H1 (cell line): ENCODE measurements around the gene PLXNB3. TPM values are rescaled to one million over a fixed set of nuclear protein-coding genes. Genes with fewer than 3 reads are reported as not detected.

Experiments
- CTCF ChIA-PET: fragments of 300-600 bp; sonication (Branson Sonifier 250); formaldehyde crosslinking; loops from one replicate; lab custom pipeline; 2021; ENCODE audit not compliant: partially characterized antibody; lab: Charles Lee
- POLR2A ChIA-PET: fragments of 300-600 bp; sonication (Branson Sonifier 250); formaldehyde crosslinking; loops from one replicate; lab custom pipeline; 2021; ENCODE audit warnings: inconsistent platforms; ENCODE audit not compliant: partially characterized antibody; lab: Charles Lee
- DNase-seq, 2 experiments: peaks; one replicate each; pipeline versions ENCODE4 v3.0.0 to v3.0.0-alpha.2; 2010 to 2022; ENCODE audit warnings: low spot score in 2 of 2, low read depth in 1 of 2, mixed read lengths in 1 of 2
- FAIRE-seq: peaks from 2 replicates; lab custom pipeline; 2011; peaks lifted over from hg19 to GRCh38; lab: Jason Lieb, UNC
- H2AFZ ChIP-seq: 2 replicates; pipeline ENCODE4 v1.8.1; 2012; ENCODE audit warnings: low read length, inconsistent platforms
- H2AK5ac ChIP-seq: 2 replicates; pipeline ENCODE4 v1.6.1; 2013; ENCODE audit warnings: low read depth, low read length
- H2BK120ac ChIP-seq: replicated peaks from 2 replicates; pipeline ENCODE3; 2013; ENCODE audit warnings: low read depth, low read length, inconsistent platforms
- H2BK12ac ChIP-seq: 2 replicates; pipeline ENCODE4 v1.6.1; 2013; ENCODE audit warnings: low read depth, low read length
- H2BK15ac ChIP-seq: 2 replicates; pipeline ENCODE4 v1.6.1; 2013; ENCODE audit warnings: low read length
- H2BK20ac ChIP-seq: 2 replicates; pipeline ENCODE4 v1.6.1; 2013; ENCODE audit warnings: low read length
- H2BK5ac ChIP-seq: 2 replicates; pipeline ENCODE4 v1.6.1; 2013; ENCODE audit warnings: low read depth, low read length
- H3K14ac ChIP-seq: 2 replicates; pipeline ENCODE4 v1.6.1; 2013; ENCODE audit warnings: inconsistent platforms; ENCODE audit not compliant: insufficient read length
- H3K18ac ChIP-seq: 2 replicates; pipeline ENCODE4 v1.6.1; 2013; ENCODE audit warnings: low read length; ENCODE audit errors: extremely low read depth
- H3K23ac ChIP-seq: 2 replicates; pipeline ENCODE4 v1.6.1; 2013; ENCODE audit warnings: inconsistent platforms; ENCODE audit not compliant: insufficient read length
- H3K23me2 ChIP-seq: 2 replicates; pipeline ENCODE4 v1.6.1; 2013; ENCODE audit warnings: low read depth, low read length
- H3K27ac ChIP-seq: 2 replicates; pipeline ENCODE4 v1.6.1; 2011; ENCODE audit warnings: low read depth, low read length, inconsistent platforms
- H3K27me3 ChIP-seq, 4 experiments: replicated peaks in 1 of 4; 1 replicate in 1 of 4; 2 replicates in 3 of 4; pipeline versions ENCODE4 v1.6.1 to v1.8.1; 2011 to 2013; ENCODE audit warnings: low read length in 3 of 4, mild to moderate bottlenecking in 3 of 4, inconsistent platforms in 2 of 4, mixed read lengths in 2 of 4, moderate library complexity in 1 of 4; ENCODE audit not compliant: control insufficient read depth in 3 of 4, insufficient read depth in 3 of 4; ENCODE audit errors: extremely low read depth in 1 of 4
- H3K36me3 ChIP-seq, 4 experiments: 2 replicates each; pipeline versions ENCODE4 v1.6.1 to v1.8.1; 2011 to 2013; ENCODE audit warnings: mild to moderate bottlenecking in 4 of 4, low read length in 3 of 4, moderate library complexity in 2 of 4, control low read depth in 1 of 4, inconsistent platforms in 1 of 4; ENCODE audit not compliant: insufficient read depth in 4 of 4, control insufficient read depth in 2 of 4
- H3K4ac ChIP-seq: replicated peaks from 2 replicates; pipeline ENCODE3; 2013; ENCODE audit warnings: low read length, low read depth, mixed read lengths, inconsistent platforms; ENCODE audit not compliant: insufficient read length
- H3K4me1 ChIP-seq, 4 experiments: replicated peaks in 1 of 4; 1 replicate in 1 of 4; 2 replicates in 3 of 4; pipeline versions ENCODE4 v1.6.1 to v1.8.1; 2011 to 2013; ENCODE audit warnings: low read length in 3 of 4, inconsistent platforms in 2 of 4, mixed read lengths in 1 of 4; ENCODE audit not compliant: insufficient read depth in 4 of 4, control insufficient read depth in 3 of 4
- H3K4me2 ChIP-seq, 2 experiments: 2 replicates each; pipeline versions ENCODE4 v1.6.1 to v1.8.1; 2011 to 2013; ENCODE audit warnings: low read depth in 2 of 2, low read length in 2 of 2, control low read depth in 1 of 2, inconsistent platforms in 1 of 2, mild to moderate bottlenecking in 1 of 2; ENCODE audit not compliant: insufficient read depth in 1 of 2
- H3K4me3 ChIP-seq, 4 experiments: fragments of 200-600, 300-600 bp in 1 of 4; sonication (generic), shearing (Covaris generic), sonication (Bioruptor Twin) in 1 of 4; 2 replicates each; pipeline versions ENCODE4 v1.5.1 to v1.8.1; 2011 to 2016; ENCODE audit warnings: low read length in 4 of 4, low read depth in 3 of 4, control low read depth in 2 of 4, inconsistent platforms in 2 of 4, mild to moderate bottlenecking in 2 of 4, mixed read lengths in 1 of 4, moderate library complexity in 1 of 4; ENCODE audit not compliant: insufficient read depth in 2 of 4; ENCODE audit errors: extremely low read depth in 1 of 4
- H3K56ac ChIP-seq: replicated peaks from 2 replicates; pipeline ENCODE3; 2013; ENCODE audit warnings: low read depth, mild to moderate bottlenecking, mixed read lengths, low read length, inconsistent platforms; ENCODE audit not compliant: insufficient read length
- H3K79me1 ChIP-seq: 2 replicates; pipeline ENCODE4 v1.6.1; 2013; ENCODE audit warnings: low read depth, low read length, control low read depth
- H3K79me2 ChIP-seq, 2 experiments: 2 replicates each; pipeline versions ENCODE4 v1.6.1 to v1.8.1; 2012 to 2013; ENCODE audit warnings: low read length in 2 of 2, mild to moderate bottlenecking in 2 of 2, inconsistent platforms in 1 of 2; ENCODE audit not compliant: insufficient read depth in 2 of 2, control insufficient read depth in 1 of 2
- H3K9ac ChIP-seq, 4 experiments: replicated peaks in 1 of 4; 1 replicate in 1 of 4; 2 replicates in 3 of 4; pipeline versions ENCODE4 v1.6.1 to v1.8.1; 2011 to 2013; ENCODE audit warnings: low read depth in 3 of 4, low read length in 3 of 4, control low read depth in 2 of 4, mild to moderate bottlenecking in 2 of 4, moderate library complexity in 2 of 4, inconsistent platforms in 1 of 4; ENCODE audit errors: extremely low read depth in 1 of 4
- H3K9me3 ChIP-seq, 2 experiments: 2 replicates each; pipeline versions ENCODE4 v1.6.1 to v1.8.1; 2012 to 2013; ENCODE audit warnings: mild to moderate bottlenecking in 2 of 2, moderate library complexity in 2 of 2, control low read depth in 1 of 2, inconsistent platforms in 1 of 2, low read depth in 1 of 2, low read length in 1 of 2, mixed read lengths in 1 of 2; ENCODE audit not compliant: insufficient read depth in 2 of 2
- H4K20me1 ChIP-seq, 2 experiments: replicated peaks in 1 of 2; 2 replicates each; pipeline versions ENCODE3 to v1.8.1; 2011 to 2013; ENCODE audit warnings: inconsistent platforms in 2 of 2, low read length in 2 of 2, mild to moderate bottlenecking in 1 of 2; ENCODE audit not compliant: insufficient read depth in 2 of 2, control insufficient read depth in 1 of 2
- H4K5ac ChIP-seq: 2 replicates; pipeline ENCODE4 v1.6.1; 2013; ENCODE audit warnings: low read length, low read depth, mixed read lengths, inconsistent platforms; ENCODE audit not compliant: insufficient read length
- H4K8ac ChIP-seq: 2 replicates; pipeline ENCODE4 v1.8.0; 2013; ENCODE audit warnings: mild to moderate bottlenecking, moderate library complexity, low read length, inconsistent platforms; ENCODE audit not compliant: insufficient read depth; ENCODE audit errors: extremely low read depth
- H4K91ac ChIP-seq: replicated peaks from 2 replicates; pipeline ENCODE3; 2013; ENCODE audit warnings: low read length, mixed read lengths, inconsistent platforms; ENCODE audit not compliant: insufficient read length
- CHD2 ChIP-seq: IDR thresholded peaks from 2 replicates; pipeline ENCODE4 v1.6.1; 2012; ENCODE audit warnings: low read length, improper control_type of control experiment
- JUN ChIP-seq: IDR thresholded peaks from 2 replicates; pipeline ENCODE4 v1.6.1; 2011; ENCODE audit warnings: low read depth, mild to moderate bottlenecking, improper control_type of control experiment, low read length
- RFX5 ChIP-seq: IDR thresholded peaks from 2 replicates; pipeline ENCODE4 v1.6.1; 2011; ENCODE audit warnings: low read depth, low read length, improper control_type of control experiment, borderline replicate concordance
- TBP ChIP-seq: IDR thresholded peaks from 2 replicates; pipeline ENCODE4 v1.6.1; 2011; ENCODE audit warnings: low read depth, low read length, improper control_type of control experiment
- WGBS, 2 experiments: shearing (Covaris generic) in 1 of 2; methylation state at CpG; one replicate each; pipeline versions ENCODE4 v1.1.6 to v1.1.7; 2013 to 2015; ENCODE audit warnings: low lambda C conversion rate in 2 of 2, mixed read lengths in 2 of 2, inconsistent platforms in 1 of 2, low coverage in 1 of 2, missing lambda C conversion rate in 1 of 2; ENCODE audit not compliant: insufficient replicate concordance in 2 of 2, insufficient coverage in 1 of 2, insufficient read length in 1 of 2; ENCODE audit errors: extremely low coverage in 1 of 2, missing lambda C conversion rate in 1 of 2; 5-methylcytosine and 5-hydroxymethylcytosine counted together
- polyA plus RNA-seq, 7 experiments: library from polyadenylated mRNA; depleted of rRNA in 3 of 7; stranded (reverse) in 5 of 7; unstranded in 2 of 7; fragments of >200 nt in 5 of 7; fragments of 200-250 nt in 2 of 7; gene quantifications; 1 replicate in 5 of 7; 2 replicates in 1 of 7; 4 replicates in 1 of 7; pipeline versions ENCODE4 v1.2.1 to v1.2.3, GENCODE V29; 2011 to 2013; ENCODE audit warnings: missing spikeins in 2 of 7, mixed read lengths in 2 of 7
- total RNA-seq: library from RNA; stranded (reverse); fragmentation: NEBNext Ultra II Directional; extraction: Animal tissue kit (Norgen Biotek cat#: 25700); gene quantifications from 2 replicates; pipeline ENCODE4 v1.2.1, GENCODE V29; 2021
- TF ChIP-seq, protein P1 (sequence below): IDR thresholded peaks from 2 replicates; pipeline ENCODE4 v1.6.1; 2011; ENCODE audit warnings: low read depth, mild to moderate bottlenecking, low read length; ENCODE audit not compliant: insufficient read depth

PLXNB3 gene
- total and polyA plus RNA-seq, 2 of the 8 experiments (the other 6 are each of a cell fraction or from before 2014, with no cell fraction given) = 1.2 to 2.7 TPM

- no peaks in the 10 kb centered on the region for H4K20me1 ChIP-seq
- no peak overlapping the region for H4K8ac ChIP-seq
- H3K79me1 ChIP-seq = no peaks in the 10 kb centered on the region
- H3K79me2 ChIP-seq = no peaks in the 10 kb centered on the region
- H3K56ac ChIP-seq = no peak overlapping the region
- H2BK12ac ChIP-seq = no peak overlapping the region
- TF ChIP-seq RFX5 = no peak
- TF ChIP-seq, protein P1, sequence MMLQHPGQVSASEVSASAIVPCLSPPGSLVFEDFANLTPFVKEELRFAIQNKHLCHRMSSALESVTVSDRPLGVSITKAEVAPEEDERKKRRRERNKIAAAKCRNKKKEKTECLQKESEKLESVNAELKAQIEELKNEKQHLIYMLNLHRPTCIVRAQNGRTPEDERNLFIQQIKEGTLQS = no peak
- no peak for TF ChIP-seq JUN
- TF ChIP-seq TBP = no peak
- no peak for TF ChIP-seq CHD2
- H3K14ac ChIP-seq = no peak overlapping the region
- no peak overlapping the region for H3K27ac ChIP-seq
- ChIA-PET POLR2A (interaction anchor here (0.6 kb wide), 1 partner anchor 369 kb away, joined by 3 read pairs; no protein-coding TSS in a partner anchor), CTCF (interaction anchor here (1.0 to 1.5 kb wide), 2 partner anchors 18 to 19 kb away, joined by 3 to 4 read pairs; partner anchors contain the start of gene PLXNB3)
- no peak overlapping the region for H3K23ac ChIP-seq
- no peak overlapping the region for H2AK5ac ChIP-seq
- no peak overlapping the region for H2BK120ac ChIP-seq
- DNase-seq (no peak), FAIRE-seq (no peak)
- no peak overlapping the region for H2BK20ac ChIP-seq
- no peaks in the 10 kb centered on the region for H3K27me3 ChIP-seq
- peaks cover 0 to 3% (median 1%) of the 10 kb centered on the region in 4 experiments; a peak in 3 of 7 replicates for H3K4me1 ChIP-seq
- H3K4me2 ChIP-seq = no peak overlapping the region
- H3K4me3 ChIP-seq = no peak overlapping the region
- no peaks in the 10 kb centered on the region for H3K23me2 ChIP-seq
- no peak overlapping the region for H2BK5ac ChIP-seq
- no peak overlapping the region for H4K5ac ChIP-seq
- WGBS, 2 experiments = 98 to 100% methylated on average over 2 to 3 of the region's 3 CpGs
- no peak overlapping the region for H2BK15ac ChIP-seq
- no peak overlapping the region for H3K4ac ChIP-seq
- no peak overlapping the region for H3K9ac ChIP-seq
- H4K91ac ChIP-seq = no peak overlapping the region
- H3K18ac ChIP-seq = no peak overlapping the region
- no peaks in the 10 kb centered on the region for H3K9me3 ChIP-seq
- no peak overlapping the region for H2AFZ ChIP-seq
- no peaks in the 10 kb centered on the region for H3K36me3 ChIP-seq
Observed at GRCh38 chrX:153746359-153746758, 17.7 kb upstream of the PLXNB3 start.
